Panc1 (cell line): ENCODE measurements around the gene FKBP2. TPM values are rescaled to one million over a fixed set of nuclear protein-coding genes. Genes with fewer than 3 reads are reported as not detected.
"Not testable (repeated sequence)": the region's sequence is repeated elsewhere in the genome, so short reads cannot be mapped to it uniquely, and the experiment has no call there.

Experiments
- ATAC-seq: fragments of 200-7000 bp; cut with Tn5 transposase; 2 replicates; pipeline ENCODE4 v1.9.1; 2020; ENCODE audit warnings: mild to moderate bottlenecking, moderate library complexity
- BruUV-seq: library from RNA; stranded (reverse); fragments of 400-500 nt; replicated peaks from 2 replicates; lab custom pipeline; 2021; lab: Mats Ljungman, UMichigan
- CTCF ChIA-PET: fragments of 300-600 bp; sonication (Branson Sonifier 250); formaldehyde crosslinking; loops from one replicate; lab custom pipeline; 2022; ENCODE audit warnings: antibody characterized with exemption; lab: Charles Lee
- POLR2A ChIA-PET: fragments of 300-600 bp; sonication (Branson Sonifier 250); formaldehyde crosslinking; loops from one replicate; lab custom pipeline; 2022; ENCODE audit warnings: antibody characterized with exemption; lab: Charles Lee
- DNase-seq: peaks from one replicate; pipeline ENCODE4 v3.0.0-alpha.2; 2010; ENCODE audit warnings: low read depth, low spot score
- H3K27ac ChIP-seq: 2 replicates; pipeline ENCODE4 v1.5.1; 2011; ENCODE audit warnings: mild to moderate bottlenecking, low read length, inconsistent platforms
- H3K27me3 ChIP-seq: fragments of 200-500 bp; sonication (Bioruptor generic); 2 replicates; pipeline ENCODE4 v1.6.0; 2014; ENCODE audit warnings: low read length, inconsistent platforms; ENCODE audit not compliant: control insufficient read depth, insufficient read depth
- H3K36me3 ChIP-seq: fragments of 200-500 bp; sonication (Bioruptor generic); 2 replicates; pipeline ENCODE4 v1.5.1; 2014; ENCODE audit warnings: inconsistent platforms, mild to moderate bottlenecking, low read length, moderate library complexity; ENCODE audit not compliant: control insufficient read depth, insufficient read depth
- H3K4me1 ChIP-seq: 2 replicates; pipeline ENCODE4 v1.5.1; 2011; ENCODE audit warnings: inconsistent platforms, mild to moderate bottlenecking, low read length, moderate library complexity; ENCODE audit not compliant: control insufficient read depth, insufficient read depth
- H3K4me3 ChIP-seq, 2 experiments: 2 replicates each; pipeline ENCODE4 v1.5.1; 2011 to 2012; ENCODE audit warnings: low read depth in 2 of 2, low read length in 2 of 2, mild to moderate bottlenecking in 2 of 2, inconsistent platforms in 1 of 2, moderate library complexity in 1 of 2
- H3K9me3 ChIP-seq: fragments of 200-500 bp; sonication (Bioruptor generic); 2 replicates; pipeline ENCODE4 v1.5.1; 2014; ENCODE audit warnings: low read depth, mild to moderate bottlenecking, inconsistent platforms, low read length, moderate library complexity; ENCODE audit not compliant: control insufficient read depth, insufficient read depth
- CTCF ChIP-seq: fragments of 450-650 bp; IDR thresholded peaks from 2 replicates; pipeline ENCODE4 v1.5.1; 2017; ENCODE audit warnings: mild to moderate bottlenecking
- POLR2AphosphoS5 ChIP-seq: IDR thresholded peaks from 2 replicates; pipeline ENCODE4 v1.6.1; 2012; ENCODE audit warnings: mild to moderate bottlenecking, low read depth, low read length, moderate library complexity
- REST ChIP-seq, 2 experiments: IDR thresholded peaks; 2 replicates each; pipeline ENCODE4 v1.6.1; 2011 to 2012; ENCODE audit warnings: low read depth in 2 of 2, control low read depth in 1 of 2, low read length in 1 of 2, mild to moderate bottlenecking in 1 of 2, moderate library complexity in 1 of 2; ENCODE audit not compliant: insufficient read depth in 1 of 2
- SIN3A ChIP-seq: IDR thresholded peaks from 2 replicates; pipeline ENCODE4 v1.6.1; 2012; ENCODE audit warnings: low read depth, mild to moderate bottlenecking, low read length, moderate library complexity, borderline replicate concordance; ENCODE audit not compliant: insufficient read depth
- TCF7L2 ChIP-seq: IDR thresholded peaks from 2 replicates; pipeline ENCODE4 v1.6.1; 2011; ENCODE audit warnings: mild to moderate bottlenecking, low read depth, low read length, inconsistent platforms
- in situ Hi-C: cut with HindIII; loops from 2 replicates; pipeline ENCODE4 v1.10.0; 2016; ENCODE audit warnings: low sequenced_read_pairs, low pct_unique_long_range_greater_than_20kb
- intact Hi-C: fragments of 100-400 bp; cut with micrococcal nuclease; formaldehyde crosslinking; loops from one replicate; pipeline ENCODE4 v1.10.0; 2022; ENCODE audit not compliant: unreplicated experiment
- total RNA-seq: library from RNA; stranded (reverse); gene quantifications from one replicate; pipeline ENCODE4 v1.2.1, GENCODE V29; 2021; ENCODE audit not compliant: unreplicated experiment

FKBP2 gene
- total RNA-seq, 1 experiment from 2014 or later = 71.8 TPM

GRCh38 chr11:64245401-64245796 lies 4.5 kb downstream of the FKBP2 start:
- ChIA-PET POLR2A (interaction anchor here (0.6 kb wide), 1 partner anchor 61 kb away, joined by 3 read pairs; no protein-coding TSS in a partner anchor), CTCF (interaction anchor here (1.2 kb wide), 1 partner anchor 72 kb away, joined by 3 read pairs; the partner anchor contains the start of genes PRDX5 and TRMT112)
- intact Hi-C loops (loop anchor here (10.0 kb wide), 1 partner anchor 59 kb away; the partner anchor contains the start of genes CATSPERZ and ESRRA), in situ Hi-C loops (no loop called here)
- H3K9me3 ChIP-seq = no peaks in the 10 kb centered on the region
- peak overlapping the region; percentile 85 to 95 for H3K4me3 ChIP-seq
- ATAC-seq (no peak), DNase-seq (no peak)
- peak overlapping the region; percentile 95 for H3K27ac ChIP-seq
- peaks cover 3% of the 10 kb centered on the region; the same call in 1 of the 2 replicates for H3K36me3 ChIP-seq
- peaks cover 51% of the 10 kb centered on the region for H3K4me1 ChIP-seq
- no peak for TF ChIP-seq SIN3A
- no peaks in the 10 kb centered on the region for H3K27me3 ChIP-seq
- BruUV-seq = no TSS peak

- Histone ChIP-seq H3K27me3 (no peaks in the 10 kb centered on the region), H3K27ac (peak overlapping the region; percentile 95), H3K4me1 (peaks cover 54% of the 10 kb centered on the region), H3K36me3 (peaks cover 3% of the 10 kb centered on the region; the same call in 1 of the 2 replicates), H3K9me3 (no peaks in the 10 kb centered on the region), H3K4me3 (peak overlapping the region; percentile 85 to 95)
- peak; percentile 71 for DNase-seq
- in situ Hi-C loops = no loop called here
- ChIA-PET CTCF (interaction anchor here (1.2 kb wide), 1 partner anchor 71 kb away, joined by 3 read pairs; the partner anchor contains the start of genes PRDX5 and TRMT112), POLR2A (interaction anchor here (0.5 to 0.6 kb wide), 2 partner anchors 28 to 56 kb away, joined by 3 to 5 read pairs; no protein-coding TSS in a partner anchor)
- peak; percentile 7; the same call in 1 of the 2 replicates for ATAC-seq
- intact Hi-C loops = loop anchor here (10.0 kb wide), 1 partner anchor 59 kb away; the partner anchor contains the start of genes CATSPERZ and ESRRA
- TSS peak; percentile 89 for BruUV-seq
- TF ChIP-seq TCF7L2 (no peak), POLR2AphosphoS5 (no peak; the same call in 1 of the 2 replicates), CTCF (no peak), REST (IDR thresholded peaks at IDR 0.05; ENCODE audit: insufficient read depth in 1 of 2, low read depth in 2 of 2, low read length in 1 of 2) (no peak), SIN3A (no peak; the same call in 1 of the 2 replicates)
Measured at GRCh38 chr11:64245797-64246620, 5.1 kb downstream of the FKBP2 start.

GRCh38 chr11:64246621-64246870 lies 5.7 kb downstream of the FKBP2 start:
- DNase-seq, in situ Hi-C loops, CTCF ChIA-PET, BruUV-seq, H3K36me3 ChIP-seq, H3K9me3 ChIP-seq, H3K27ac ChIP-seq, H3K27me3 ChIP-seq: not testable (repeated sequence)
- POLR2A ChIA-PET = interaction anchor here (0.5 kb wide), 1 partner anchor 56 kb away, joined by 3 read pairs; no protein-coding TSS in a partner anchor
- ATAC-seq = peak; percentile 2
- intact Hi-C loops = loop anchor here (10.0 kb wide), 1 partner anchor 58 kb away; the partner anchor contains the start of genes CATSPERZ and ESRRA
- H3K4me3 ChIP-seq = peak overlapping the region; percentile 85 to 95
- peaks cover 54% of the 10 kb centered on the region for H3K4me1 ChIP-seq
